A673 (cell line): ENCODE results near the gene CCDC154. TPM values are rescaled to one million over a fixed set of nuclear protein-coding genes. Genes with fewer than 3 reads are reported as not detected.

Experiments
- BruUV-seq: library from RNA; stranded (reverse); fragments of 400-500 nt; replicated peaks from 2 replicates; lab custom pipeline; 2021; lab: Mats Ljungman, UMichigan
- CTCF ChIA-PET: fragments of 300-600 bp; sonication (Branson Sonifier 250); formaldehyde crosslinking; loops from one replicate; lab custom pipeline; 2022; ENCODE audit warnings: antibody characterized with exemption; lab: Charles Lee
- POLR2A ChIA-PET: fragments of 300-600 bp; sonication (Branson Sonifier 250); formaldehyde crosslinking; loops from one replicate; lab custom pipeline; 2022; ENCODE audit warnings: antibody characterized with exemption; ENCODE audit not compliant: low non-redundant PET; lab: Charles Lee
- DNase-seq: peaks from one replicate; pipeline ENCODE4 v3.0.0-alpha.2; 2015; ENCODE audit warnings: low spot score
- H3K27ac ChIP-seq: fragments of 200-600 bp; sonication (generic); 2 replicates; pipeline ENCODE4 v1.5.1; 2016; ENCODE audit warnings: mixed run types, low read depth, mild to moderate bottlenecking, mixed read lengths, antibody characterized with exemption, low read length; ENCODE audit not compliant: poor library complexity, severe bottlenecking
- H3K27me3 ChIP-seq: fragments of 200-600 bp; sonication (generic); replicated peaks from 2 replicates; pipeline ENCODE4 v1.6.1; 2017; ENCODE audit warnings: mixed run types, low read depth, mild to moderate bottlenecking, mixed read lengths, antibody characterized with exemption, low read length; ENCODE audit not compliant: insufficient read depth, poor library complexity
- H3K36me3 ChIP-seq: fragments of 200-600 bp; sonication (generic); 2 replicates; pipeline ENCODE4 v1.6.1; 2016; ENCODE audit warnings: mixed run types, mild to moderate bottlenecking, mixed read lengths, antibody characterized with exemption, low read length; ENCODE audit not compliant: insufficient read depth, poor library complexity, severe bottlenecking
- H3K4me1 ChIP-seq: fragments of 200-600 bp; sonication (generic); 2 replicates; pipeline ENCODE4 v1.6.1; 2017; ENCODE audit warnings: mixed run types, mild to moderate bottlenecking, mixed read lengths, antibody characterized with exemption, low read length; ENCODE audit not compliant: insufficient read depth, poor library complexity, severe bottlenecking
- H3K4me3 ChIP-seq: fragments of 200-600 bp; sonication (generic); 2 replicates; pipeline ENCODE4 v1.5.1; 2016; ENCODE audit warnings: low read depth, mixed run types, mild to moderate bottlenecking, mixed read lengths, low read length; ENCODE audit not compliant: poor library complexity, severe bottlenecking
- H3K9me3 ChIP-seq: fragments of 200-600 bp; sonication (generic); 2 replicates; pipeline ENCODE4 v1.6.1; 2016; ENCODE audit warnings: mixed run types, low read depth, mild to moderate bottlenecking, mixed read lengths, antibody characterized with exemption, low read length; ENCODE audit not compliant: poor library complexity, severe bottlenecking
- EZH2 ChIP-seq: fragments of 200-600 bp; sonication (generic); IDR thresholded peaks from 2 replicates; pipeline ENCODE4 v1.6.1; 2017; ENCODE audit warnings: borderline replicate concordance, low read depth, mild to moderate bottlenecking, mixed read lengths, antibody characterized with exemption, low read length; ENCODE audit not compliant: poor library complexity, severe bottlenecking
- intact Hi-C: fragments of 100-400 bp; cut with micrococcal nuclease; formaldehyde crosslinking; loops from one replicate; pipeline ENCODE4 v1.10.0; 2022; ENCODE audit not compliant: unreplicated experiment
- total RNA-seq: library from RNA; stranded (reverse); gene quantifications from 2 replicates; pipeline ENCODE4 v1.2.3, GENCODE V29; 2021
- TF ChIP-seq, protein P1 (sequence below): fragments of 300-800, 200-600 bp; sonication (generic); conservative IDR thresholded peaks from 2 replicates; pipeline ENCODE4 v1.5.1; 2017; ENCODE audit warnings: low read depth, mild to moderate bottlenecking, antibody characterized with exemption, low read length, moderate library complexity, mixed read lengths

CCDC154 gene
- total RNA-seq, 1 experiment from 2014 or later: 1.2 TPM

DNA sequence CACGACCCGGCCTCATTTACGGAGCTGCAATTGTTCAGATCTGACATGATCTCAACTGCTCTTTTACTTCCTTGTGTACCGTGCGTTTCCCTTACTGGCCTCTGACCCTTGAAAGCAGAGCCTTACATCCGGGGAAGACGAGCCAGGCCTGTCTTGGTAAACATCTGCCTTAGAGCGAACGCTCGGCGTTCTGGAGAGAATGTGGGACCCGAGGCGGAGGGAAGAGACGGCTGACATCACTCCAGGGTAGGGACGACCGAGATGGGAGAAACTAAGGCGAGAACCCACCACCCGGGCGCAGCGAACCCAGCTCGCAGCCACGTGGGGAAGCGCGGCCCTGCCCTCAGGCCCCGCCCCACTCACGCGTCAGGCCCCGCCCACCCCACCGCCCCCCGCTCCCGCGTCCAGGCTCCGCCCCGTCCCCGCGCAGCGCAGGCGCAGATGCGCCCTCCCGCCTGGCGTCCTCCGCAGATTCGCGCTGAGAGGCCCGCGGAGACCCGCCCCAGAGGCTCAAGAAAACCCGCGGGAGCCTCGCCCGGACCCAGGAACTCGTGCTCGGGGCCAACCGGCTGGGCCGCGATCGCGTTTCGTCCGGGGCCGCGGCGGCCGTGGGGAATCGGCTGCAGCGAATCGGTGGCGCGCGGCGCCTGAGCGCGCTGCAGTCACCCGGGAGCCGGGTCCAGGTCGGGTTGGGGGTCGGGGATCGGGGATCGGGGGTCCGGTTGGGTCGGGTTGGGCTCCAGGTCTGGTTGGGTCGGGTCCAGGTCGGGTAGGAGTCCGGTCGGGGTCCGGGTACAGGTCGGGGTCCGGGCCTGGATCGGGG is 48.8 kb upstream of the CCDC154 start, which contains the start of gene TELO2:
Gene TELO2, plus strand, starts transcription at position 438 of the 823 bp plus-strand sequence. CDS start 922 bp downstream, outside the sequence.
- H3K9me3 ChIP-seq: no peaks in the 10 kb centered on the region
- no TSS peak for BruUV-seq
- POLR2A ChIA-PET: no interaction called here
- H3K27me3 ChIP-seq: no peaks in the 10 kb centered on the region
- H3K36me3 ChIP-seq: peaks cover 7% of the 10 kb centered on the region
- TF ChIP-seq, protein P1, sequence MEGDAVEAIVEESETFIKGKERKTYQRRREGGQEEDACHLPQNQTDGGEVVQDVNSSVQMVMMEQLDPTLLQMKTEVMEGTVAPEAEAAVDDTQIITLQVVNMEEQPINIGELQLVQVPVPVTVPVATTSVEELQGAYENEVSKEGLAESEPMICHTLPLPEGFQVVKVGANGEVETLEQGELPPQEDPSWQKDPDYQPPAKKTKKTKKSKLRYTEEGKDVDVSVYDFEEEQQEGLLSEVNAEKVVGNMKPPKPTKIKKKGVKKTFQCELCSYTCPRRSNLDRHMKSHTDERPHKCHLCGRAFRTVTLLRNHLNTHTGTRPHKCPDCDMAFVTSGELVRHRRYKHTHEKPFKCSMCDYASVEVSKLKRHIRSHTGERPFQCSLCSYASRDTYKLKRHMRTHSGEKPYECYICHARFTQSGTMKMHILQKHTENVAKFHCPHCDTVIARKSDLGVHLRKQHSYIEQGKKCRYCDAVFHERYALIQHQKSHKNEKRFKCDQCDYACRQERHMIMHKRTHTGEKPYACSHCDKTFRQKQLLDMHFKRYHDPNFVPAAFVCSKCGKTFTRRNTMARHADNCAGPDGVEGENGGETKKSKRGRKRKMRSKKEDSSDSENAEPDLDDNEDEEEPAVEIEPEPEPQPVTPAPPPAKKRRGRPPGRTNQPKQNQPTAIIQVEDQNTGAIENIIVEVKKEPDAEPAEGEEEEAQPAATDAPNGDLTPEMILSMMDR: no peak
- TF ChIP-seq EZH2: no peak
- CTCF ChIA-PET: no interaction called here
- H3K4me1 ChIP-seq: peaks cover 3% of the 10 kb centered on the region
- peak within 1 kb of the TSS; percentile 88 for H3K4me3 ChIP-seq
- DNase-seq: peak; percentile 84
- H3K27ac ChIP-seq: peak within 1 kb of the TSS; percentile 98
- intact Hi-C loops: no loop called here

DNA sequence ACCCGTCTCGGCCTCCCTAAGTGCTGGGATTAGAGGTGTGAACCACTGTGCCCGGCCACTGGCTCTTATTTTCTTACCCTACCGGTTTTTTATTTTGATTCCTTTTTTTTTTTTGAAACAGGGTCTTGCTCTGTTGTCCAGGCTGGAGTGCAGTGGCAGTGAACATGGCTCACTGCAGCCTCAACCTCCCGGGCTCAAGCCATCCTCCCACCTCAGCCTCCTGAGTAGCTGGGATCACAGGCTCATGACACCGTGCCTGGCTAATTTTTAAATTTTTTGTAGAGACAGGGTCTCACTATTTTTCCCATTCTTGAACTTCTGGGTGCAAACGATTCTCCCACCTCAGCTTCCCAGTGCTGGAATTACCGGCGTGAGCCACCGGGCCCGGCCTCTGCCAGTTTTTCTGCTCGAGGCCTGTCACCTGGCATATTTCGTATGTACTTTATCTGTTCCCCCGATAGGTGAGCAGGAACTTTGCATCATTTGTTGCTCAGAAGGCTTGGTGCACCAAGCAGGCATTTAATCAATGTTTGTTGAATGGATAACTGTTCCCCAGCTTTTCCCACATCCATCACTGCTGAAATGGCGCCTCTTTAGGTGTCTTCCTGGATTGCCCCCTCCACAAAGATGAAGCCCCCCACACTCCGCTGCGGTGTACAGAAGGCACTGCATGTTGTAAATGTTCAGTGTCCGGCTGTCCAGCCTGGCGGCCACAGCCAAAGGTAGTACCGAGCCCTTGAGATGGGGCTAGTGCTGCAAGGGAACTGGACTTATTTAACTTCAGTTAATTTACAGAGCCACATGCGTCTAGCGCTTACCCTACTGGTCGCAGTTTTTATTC is 47.9 kb upstream of the CCDC154 start:
- Histone ChIP-seq H3K4me1 (peaks cover 3% of the 10 kb centered on the region), H3K9me3 (no peaks in the 10 kb centered on the region), H3K27me3 (no peaks in the 10 kb centered on the region), H3K27ac (no peak overlapping the region), H3K36me3 (peaks cover 6% of the 10 kb centered on the region), H3K4me3 (no peak overlapping the region)
- intact Hi-C loops: no loop called here
- POLR2A ChIA-PET: interaction anchor here (0.7 kb wide), 2 partner anchors 53 to 104 kb away, joined by 5 to 8 read pairs; no protein-coding TSS in a partner anchor
- DNase-seq: no peak
- TF ChIP-seq, protein P1: no peak
- TF ChIP-seq EZH2: no peak
- no TSS peak for BruUV-seq
- CTCF ChIA-PET: no interaction called here

DNA sequence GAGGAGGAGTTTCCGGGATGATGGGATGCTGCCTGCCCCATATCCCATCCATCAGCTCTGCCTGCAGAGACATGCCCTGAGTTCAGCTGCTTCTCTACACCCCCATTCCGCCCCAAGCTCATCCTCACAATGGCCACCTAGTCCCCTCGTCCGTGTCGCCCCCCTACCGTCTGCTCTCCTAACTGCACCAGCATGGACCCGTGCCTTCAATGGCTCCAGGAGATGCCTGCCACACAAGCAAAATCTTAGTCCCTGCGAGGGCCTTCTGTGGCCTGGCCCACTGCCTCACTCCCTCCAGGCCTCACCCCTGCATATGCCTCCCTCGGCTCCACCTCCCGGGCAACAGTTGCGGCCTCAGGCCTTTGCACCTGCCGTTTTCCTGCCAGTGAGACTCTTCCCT is 47.0 kb upstream of the CCDC154 start:
- H3K36me3 ChIP-seq: peaks cover 6% of the 10 kb centered on the region
- POLR2A ChIA-PET: interaction anchor here (0.7 kb wide), 1 partner anchor 103 kb away, joined by 8 read pairs; no protein-coding TSS in a partner anchor
- no peak overlapping the region for H3K4me3 ChIP-seq
- CTCF ChIA-PET: no interaction called here
- no peak overlapping the region for H3K27ac ChIP-seq
- TF ChIP-seq EZH2: no peak
- TF ChIP-seq, protein P1: no peak
- intact Hi-C loops: no loop called here
- no TSS peak for BruUV-seq
- no peaks in the 10 kb centered on the region for H3K27me3 ChIP-seq
- no peak for DNase-seq
- peaks cover 3% of the 10 kb centered on the region for H3K4me1 ChIP-seq
- no peaks in the 10 kb centered on the region for H3K9me3 ChIP-seq
